HL-60/S4 treated with phorbol 12-myristate 13-acetate at 8.2 ng/mL for 4 days and 3 days (cell line): ENCODE data around the gene UTP11.

Experiments
- in situ Hi-C: fragments of 300-500 bp; cut with MboI; formaldehyde crosslinking; loops from 2 replicates; pipeline ENCODE4 v1.15.0; 2022; ENCODE audit warnings: low sequenced_read_pairs

Gene UTP11

DNA sequence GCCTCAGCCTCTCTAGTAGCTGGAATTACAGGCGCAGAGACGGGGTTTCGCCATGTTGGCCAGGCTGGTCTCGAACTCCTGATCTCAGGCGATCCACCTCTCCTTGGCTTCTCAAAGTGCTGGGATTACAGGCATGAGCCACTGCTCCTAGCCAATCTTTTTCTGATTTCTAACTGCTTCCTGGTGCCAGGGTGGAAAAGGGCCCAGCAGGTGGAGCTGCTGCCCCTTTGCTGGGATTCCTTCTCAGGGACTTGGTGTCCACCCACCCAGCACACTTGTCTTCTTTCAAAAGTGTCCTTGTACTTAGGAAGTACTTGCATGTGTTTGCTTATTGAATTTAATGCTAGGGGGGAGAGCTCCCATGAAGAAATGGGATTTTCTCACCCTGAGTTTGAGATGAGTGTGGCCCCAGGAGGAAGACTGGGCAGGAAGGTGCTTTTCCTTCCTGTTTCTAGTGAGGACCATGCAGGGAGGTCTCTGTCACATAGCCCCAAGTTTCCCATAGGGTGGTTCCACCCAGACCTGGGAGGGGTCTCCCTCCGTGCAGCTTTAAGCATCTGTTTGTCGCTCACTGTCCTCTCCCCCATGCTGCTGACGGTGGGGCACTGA is 14.2 kb downstream of the UTP11 start:
- in situ Hi-C loops, result loop anchor here (25.0 kb wide), 1 partner anchor 561 kb away; no protein-coding TSS in a partner anchor

DNA sequence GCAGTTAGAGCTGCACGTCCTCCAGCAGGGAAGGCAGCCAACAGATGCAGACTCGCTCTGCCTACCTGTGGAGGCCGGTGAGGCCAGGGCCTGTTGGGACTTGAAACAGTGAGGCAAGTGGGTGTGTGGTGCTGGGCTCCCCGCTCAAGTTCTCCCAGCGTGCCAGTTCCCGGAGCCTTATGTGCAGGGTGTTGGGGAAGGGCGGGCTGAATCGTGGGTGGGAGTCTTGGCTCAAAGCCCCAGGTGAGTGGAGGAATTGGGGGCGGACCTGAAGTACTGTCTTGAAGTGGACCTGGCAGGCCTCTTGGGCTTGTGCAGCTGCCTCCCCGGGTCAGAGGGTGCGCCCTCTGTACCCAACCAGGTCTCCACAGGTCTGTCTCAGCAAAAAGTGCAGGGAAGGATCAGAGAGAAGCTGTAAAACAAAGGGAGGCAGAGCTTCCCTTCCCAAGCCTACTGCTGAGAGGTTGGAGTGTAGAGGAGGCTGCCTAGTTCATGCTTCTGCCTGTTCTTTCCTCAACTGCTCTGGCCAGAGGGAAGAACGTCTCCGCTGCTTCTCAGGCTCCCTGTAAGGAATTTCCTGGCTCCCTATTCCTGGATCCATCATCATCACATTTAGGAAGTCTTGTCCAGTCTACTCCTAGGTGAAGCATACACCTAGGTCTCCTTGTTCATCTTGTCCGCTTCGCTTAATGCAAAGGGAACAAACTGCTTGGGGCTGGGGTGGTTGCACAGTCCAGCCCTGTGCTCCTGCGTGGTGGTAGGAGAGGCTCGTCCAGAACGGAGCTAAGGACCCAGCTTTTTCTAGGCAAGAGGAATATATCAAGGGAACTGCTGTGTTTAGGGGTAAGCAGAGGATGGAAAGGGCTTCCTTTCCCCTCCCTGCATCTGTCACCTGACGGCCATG is 14.9 kb downstream of the UTP11 start:
- in situ Hi-C loops, result loop anchor here (25.0 kb wide), 1 partner anchor 560 kb away; no protein-coding TSS in a partner anchor

DNA sequence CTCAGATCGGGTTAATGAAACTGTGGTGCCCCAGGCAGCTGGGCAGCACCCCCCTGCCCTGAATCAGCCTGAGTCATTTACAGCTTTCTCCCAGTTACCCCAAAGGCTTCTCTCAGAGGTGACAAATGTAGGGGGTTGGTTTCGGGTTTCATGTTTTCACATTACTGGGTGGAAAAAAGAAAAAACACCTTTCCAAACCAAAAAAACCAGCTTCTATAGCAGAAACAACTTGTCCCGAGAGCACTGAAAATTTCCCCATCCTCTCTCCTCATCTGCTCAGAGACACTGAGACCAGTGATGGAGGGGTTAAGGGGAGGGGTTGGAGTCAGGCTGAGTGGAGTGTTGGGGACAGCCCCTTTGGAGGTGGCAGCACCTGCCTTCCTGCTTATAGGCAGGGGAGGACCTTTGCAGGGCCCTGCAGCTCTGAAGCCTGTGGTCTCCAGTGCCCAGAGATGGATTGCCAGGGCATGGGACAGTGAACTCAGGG is 15.6 kb downstream of the UTP11 start:
- in situ Hi-C loops, result loop anchor here (25.0 kb wide), 1 partner anchor 559 kb away; no protein-coding TSS in a partner anchor

DNA sequence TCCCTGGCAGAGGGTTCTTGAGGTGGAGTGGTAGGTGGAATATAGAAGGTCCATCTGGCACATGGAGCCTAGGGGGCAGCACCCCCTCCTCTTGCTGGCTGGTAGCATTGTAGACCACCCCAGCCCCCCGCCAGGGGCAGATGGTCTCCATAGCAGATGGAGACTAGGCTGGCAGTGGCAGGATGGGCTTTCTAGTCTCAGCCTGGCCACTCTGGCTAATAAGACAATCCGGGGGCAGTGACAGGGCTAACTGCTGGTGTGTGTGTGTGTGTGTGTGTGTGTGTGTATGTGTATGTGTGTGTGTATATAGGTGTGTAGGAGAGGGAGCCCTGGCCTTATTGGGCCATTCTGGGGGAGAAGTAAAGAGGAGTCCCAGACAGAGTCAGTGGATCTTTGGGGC is 16.1 kb downstream of the UTP11 start:
- in situ Hi-C loops, result loop anchor here (25.0 kb wide), 1 partner anchor 559 kb away; no protein-coding TSS in a partner anchor

DNA sequence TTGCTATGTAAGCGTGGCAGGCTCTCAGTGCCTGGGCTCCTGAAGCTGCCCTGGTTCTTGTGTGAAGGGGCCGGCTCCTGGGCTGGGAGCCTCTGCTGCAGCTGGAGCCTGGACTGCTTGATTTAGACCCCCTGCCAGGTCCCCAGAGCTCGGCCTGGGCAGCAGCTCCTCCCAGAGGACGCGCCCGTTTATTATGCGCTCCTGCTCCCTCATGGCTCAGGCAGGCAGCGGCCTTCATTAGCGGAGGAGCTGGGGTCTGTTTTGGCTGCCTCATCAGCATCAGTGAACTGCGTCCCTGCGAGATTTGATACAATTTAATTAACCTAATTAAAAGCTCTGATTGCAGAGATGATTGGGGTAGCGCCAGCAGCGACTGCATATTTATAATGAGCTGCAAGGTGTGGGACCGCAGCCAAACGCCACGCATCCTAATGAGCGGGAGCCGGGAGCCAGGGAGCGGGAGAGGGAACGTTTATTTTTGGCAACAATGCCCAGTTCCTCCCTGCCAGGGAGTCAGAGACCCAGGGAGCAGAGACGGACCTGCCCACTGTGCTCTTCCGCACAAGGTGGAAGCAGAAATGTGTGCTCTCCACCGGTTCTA is 16.6 kb downstream of the UTP11 start:
- in situ Hi-C loops, result loop anchor here (25.0 kb wide), 1 partner anchor 558 kb away; no protein-coding TSS in a partner anchor

DNA sequence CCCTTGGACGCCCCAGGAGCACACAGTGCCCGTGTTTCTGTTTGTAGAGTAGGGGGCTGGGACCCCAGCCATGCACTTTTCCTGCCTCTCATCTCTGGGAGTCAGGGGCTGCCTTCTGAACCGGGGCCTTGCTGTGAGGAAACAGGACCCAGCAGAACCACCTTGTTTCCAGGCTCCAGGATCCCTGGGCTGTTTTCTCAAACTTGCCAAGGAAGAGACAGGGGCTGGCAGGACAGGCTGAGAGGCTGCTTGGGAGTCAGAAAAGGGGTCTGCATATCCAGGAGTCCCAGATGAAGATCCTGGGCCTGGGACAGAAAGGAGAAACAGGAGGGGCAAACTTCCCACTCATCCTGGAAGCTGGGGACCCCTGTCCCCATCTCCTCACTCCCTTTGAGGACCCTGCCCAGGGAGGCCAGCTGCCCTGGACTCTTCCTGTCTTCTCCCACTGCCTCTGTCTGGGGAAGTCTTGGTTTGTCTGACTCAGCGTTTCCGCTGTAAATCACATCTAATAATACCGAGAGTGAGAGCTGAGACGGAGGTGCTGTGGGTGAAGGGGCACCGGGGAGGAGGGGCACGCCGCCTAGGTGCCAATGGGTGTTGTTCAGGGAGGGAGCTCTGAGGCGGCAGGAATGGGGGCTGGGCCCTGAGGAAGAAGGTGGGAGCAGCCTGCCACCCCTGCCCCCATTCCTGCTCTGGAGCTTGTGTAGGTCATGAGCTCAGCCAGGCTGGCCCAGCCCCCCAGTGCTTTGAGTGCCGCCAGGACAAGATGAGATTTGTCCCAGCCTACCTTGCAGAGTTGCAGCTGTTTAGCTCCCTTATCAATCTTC is 17.4 kb downstream of the UTP11 start:
- in situ Hi-C loops, result loop anchor here (25.0 kb wide), 1 partner anchor 557 kb away; no protein-coding TSS in a partner anchor

DNA sequence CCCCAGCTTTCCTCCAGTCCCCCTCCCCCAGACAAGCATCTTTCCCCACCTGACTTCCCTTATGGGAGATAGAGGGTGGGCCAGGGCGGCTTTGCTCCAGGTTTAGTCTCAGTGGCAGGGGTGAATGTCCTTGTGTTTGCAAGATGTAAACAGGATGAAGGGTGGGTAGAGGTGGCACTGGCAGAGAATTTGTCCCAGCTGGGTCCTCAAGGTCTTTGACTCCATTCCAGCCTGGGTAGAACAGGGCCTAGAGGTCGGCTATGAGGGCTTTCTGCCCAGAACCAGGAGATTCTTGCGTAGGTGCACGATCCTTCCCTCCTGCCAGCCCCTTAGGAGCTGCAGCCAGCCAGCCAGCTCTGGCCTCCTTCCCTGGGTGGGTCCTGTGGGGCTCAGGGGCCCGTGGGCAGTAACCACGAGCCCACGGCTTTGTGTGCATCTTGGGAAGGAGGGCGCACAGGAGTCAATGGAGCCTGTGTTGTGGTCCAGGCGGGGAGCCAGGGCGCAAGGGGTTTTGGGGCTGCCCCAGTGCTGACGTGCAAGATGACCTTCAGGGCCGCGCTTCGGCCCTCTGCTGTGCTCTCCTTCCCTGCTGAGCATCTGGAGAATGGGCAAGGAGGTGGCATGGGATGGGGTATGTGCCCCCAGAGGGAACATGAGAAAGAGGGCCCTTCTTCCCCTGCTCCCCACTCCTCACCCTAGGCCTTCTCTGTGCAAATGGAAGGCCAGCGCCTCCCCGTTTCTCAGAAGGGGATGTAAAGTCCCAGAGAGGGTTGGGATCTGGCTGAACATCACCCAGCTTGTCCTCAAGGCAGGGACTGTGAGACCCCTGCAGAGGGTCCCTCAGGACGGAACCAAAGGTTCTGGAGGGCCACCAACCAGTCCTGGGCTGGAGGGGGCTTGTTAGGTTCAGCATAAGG is 18.3 kb downstream of the UTP11 start:
- in situ Hi-C loops, result loop anchor here (25.0 kb wide), 1 partner anchor 556 kb away; no protein-coding TSS in a partner anchor

DNA sequence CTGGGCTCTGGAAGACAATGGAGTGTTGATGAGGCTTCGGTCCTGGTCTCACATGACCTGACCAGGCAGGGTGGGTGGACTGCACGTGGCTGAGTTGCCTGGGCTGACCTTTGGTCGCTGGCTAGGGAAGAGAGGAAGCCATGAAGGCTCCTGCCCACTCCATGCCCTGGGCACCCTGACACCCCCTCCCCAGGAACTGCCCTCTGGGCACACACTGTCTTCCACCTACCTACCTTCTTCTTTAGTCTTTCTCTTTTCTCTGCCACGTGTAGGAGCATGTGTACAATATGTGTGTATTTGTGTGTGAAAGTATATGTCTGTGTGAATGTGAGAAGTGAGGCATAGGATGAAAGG is 19.0 kb downstream of the UTP11 start:
- in situ Hi-C loops, result loop anchor here (25.0 kb wide), 1 partner anchor 556 kb away; no protein-coding TSS in a partner anchor

DNA sequence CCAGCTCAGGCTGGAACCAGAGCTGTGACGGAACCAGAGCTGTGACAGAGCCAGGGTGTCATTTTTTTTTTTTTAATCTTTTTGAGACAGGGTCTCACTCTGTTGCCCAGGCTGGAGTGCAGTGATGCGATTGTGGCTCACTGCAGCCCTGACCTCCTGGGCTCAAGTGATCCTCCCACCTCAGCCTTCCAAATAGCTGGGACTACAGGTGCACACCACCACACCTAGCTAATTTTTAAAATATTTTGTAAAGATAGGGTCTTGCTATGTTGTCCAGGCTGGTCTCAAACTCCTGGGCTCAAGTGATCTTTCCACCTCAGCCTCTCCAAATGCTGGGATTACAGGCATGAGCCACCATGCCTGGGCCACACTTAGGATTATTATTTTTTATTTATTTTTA is 20.5 kb downstream of the UTP11 start:
- in situ Hi-C loops, result loop anchor here (25.0 kb wide), 1 partner anchor 554 kb away; no protein-coding TSS in a partner anchor

DNA sequence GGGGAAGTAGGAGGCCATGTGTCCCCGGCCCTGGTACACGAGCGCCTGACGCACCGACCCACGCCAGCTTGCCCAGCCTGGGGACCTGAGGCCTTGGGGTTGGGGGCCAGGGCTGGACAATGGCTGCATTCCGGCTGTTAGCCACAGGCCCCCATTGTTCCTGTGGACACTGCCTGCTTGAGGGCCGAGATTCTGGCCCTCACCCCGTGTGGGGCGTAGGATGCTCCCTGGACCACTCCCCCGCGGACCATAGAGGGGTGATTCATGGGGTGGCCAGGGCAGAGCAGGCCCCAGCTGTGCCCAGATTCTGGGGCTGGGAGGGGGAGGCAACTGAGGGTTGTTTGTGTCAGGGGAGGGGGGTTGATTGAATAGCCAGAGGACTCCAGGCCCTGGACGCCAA is 22.3 kb downstream of the UTP11 start:
- in situ Hi-C loops, result loop anchor here (25.0 kb wide), 1 partner anchor 552 kb away; no protein-coding TSS in a partner anchor

DNA sequence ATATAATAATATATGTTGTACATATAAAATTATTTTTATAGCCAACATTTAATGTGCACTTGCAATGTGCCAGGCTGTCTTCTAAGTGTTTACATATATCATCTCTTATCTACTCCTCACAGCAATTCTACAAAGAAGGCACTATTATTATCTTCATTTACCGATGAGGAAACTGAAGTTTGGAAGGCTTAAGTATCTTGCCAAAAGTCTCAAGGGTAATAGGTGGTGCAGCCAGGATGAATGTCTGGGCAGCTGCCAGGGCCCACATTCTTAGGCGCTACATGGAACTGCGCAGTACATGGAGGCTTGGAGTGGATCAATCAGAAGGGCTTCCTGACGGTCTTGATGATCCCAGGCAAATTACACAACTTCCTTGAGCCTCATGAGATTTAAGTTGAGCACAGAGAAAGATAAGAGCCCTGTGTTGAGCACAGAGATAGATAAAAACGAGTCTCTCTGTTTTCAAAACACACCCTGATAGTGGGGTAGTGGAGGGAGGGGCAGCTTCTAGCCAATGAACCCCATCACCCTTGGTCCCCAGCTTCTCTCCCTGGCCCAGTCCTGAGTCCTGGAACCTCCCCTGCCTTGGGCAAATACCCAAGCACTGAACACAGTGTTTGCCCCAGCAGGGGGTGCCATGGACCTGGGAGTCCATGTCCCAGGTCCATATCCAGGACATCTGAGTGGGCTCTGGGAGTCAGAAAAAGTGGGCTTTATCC is 24.8 kb downstream of the UTP11 start:
- in situ Hi-C loops, result loop anchor here (25.0 kb wide), 1 partner anchor 550 kb away; no protein-coding TSS in a partner anchor

DNA sequence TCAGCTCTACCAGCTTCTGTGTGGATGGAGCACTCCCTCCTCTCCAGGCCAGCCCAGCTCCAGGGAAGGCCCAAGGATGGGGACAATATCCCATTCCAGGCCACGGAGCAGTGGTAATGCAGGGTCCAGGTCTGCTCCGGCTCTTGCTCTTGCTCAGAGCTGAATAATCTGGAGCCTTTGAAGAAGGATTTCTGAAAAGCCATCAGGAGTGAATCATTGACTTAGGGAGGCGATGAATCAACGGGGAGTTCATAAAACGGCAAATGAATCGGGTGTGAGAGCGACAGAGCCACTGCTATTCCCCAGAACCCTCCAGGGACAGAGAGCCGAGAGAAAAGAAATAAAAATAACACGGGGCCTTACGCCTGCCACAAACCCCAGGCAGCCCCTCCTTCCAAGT is 26.3 kb downstream of the UTP11 start:
- in situ Hi-C loops, result loop anchor here (25.0 kb wide), 1 partner anchor 548 kb away; no protein-coding TSS in a partner anchor

DNA sequence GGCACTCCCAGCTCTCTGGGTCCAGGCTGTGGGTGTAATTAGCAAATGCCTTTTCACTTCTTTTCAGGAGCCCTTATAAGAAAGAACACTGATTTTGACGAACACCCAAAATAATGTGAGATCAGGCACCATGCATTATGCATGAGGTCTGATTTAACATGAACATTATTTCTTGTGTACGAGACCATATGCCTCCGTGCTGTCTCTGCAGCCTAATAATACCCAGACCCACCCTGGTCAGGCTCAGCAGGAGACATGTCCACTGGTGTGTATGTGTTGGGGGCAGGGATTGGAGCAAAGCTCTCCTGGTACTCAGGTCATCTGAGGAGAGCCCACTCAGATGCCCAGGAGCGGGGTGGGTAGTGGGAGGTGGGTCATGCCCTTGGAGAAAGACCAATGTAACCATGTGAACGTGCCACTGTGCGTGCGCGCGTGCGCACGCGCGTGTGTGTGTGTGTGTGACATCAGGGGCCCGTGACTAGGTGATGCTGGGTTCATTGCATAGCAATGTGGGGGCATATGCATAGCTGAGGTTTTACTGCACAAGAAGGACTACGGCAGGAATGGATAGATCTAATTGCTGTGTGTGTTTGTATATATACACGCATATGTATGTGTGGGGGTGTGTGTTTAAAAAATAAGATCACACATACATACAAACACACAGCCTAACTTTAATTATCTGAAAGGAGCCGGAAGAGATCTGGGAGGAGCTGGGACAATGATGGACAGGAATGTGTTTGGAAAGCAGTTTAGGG is 27.0 kb downstream of the UTP11 start:
- in situ Hi-C loops, result loop anchor here (25.0 kb wide), 1 partner anchor 548 kb away; no protein-coding TSS in a partner anchor

DNA sequence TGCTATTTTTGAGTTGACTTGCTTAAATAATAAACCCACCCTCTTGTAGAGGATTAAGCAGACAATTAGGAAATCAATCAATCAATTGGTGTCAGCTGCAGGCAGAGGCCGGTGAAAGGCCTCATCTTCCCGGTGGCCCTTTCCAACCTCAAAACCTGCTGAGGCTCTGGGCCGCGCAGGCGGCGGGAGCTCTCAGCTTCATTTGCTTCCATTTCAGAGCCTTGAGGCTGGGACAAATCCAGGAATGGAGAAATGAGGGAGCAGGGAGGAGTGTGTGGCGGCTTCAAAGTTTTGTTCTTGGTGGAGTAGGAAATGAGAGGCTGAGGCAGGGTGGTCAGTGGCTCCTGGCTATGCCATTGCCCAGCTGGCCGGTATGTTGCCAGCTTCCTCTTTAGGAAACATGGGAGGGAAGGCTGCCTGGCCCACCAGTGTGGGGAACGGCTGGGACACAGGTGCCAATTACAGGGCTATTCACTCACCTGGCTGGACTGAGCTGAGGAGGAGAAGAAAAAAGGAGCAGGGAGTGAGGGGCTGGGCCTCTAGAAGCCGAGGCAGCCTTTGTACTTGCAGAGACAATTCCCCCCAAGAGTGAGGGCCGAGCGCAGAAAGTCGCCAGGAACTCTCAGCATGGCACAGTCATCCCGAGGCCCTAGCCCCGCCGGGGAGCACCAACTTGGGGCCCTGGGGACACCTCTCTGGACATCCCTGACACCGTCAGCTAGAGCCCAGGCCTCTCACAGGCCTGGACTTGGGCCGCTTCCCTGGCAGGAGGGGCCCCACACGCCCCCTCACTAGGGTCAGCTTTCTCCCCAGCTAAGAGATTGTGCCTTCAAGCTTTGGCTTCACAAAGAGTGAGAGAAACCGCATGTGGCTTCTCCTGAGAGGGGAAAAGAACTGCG is 29.7 kb downstream of the UTP11 start:
- in situ Hi-C loops, result loop anchor here (25.0 kb wide), 1 partner anchor 545 kb away; no protein-coding TSS in a partner anchor

DNA sequence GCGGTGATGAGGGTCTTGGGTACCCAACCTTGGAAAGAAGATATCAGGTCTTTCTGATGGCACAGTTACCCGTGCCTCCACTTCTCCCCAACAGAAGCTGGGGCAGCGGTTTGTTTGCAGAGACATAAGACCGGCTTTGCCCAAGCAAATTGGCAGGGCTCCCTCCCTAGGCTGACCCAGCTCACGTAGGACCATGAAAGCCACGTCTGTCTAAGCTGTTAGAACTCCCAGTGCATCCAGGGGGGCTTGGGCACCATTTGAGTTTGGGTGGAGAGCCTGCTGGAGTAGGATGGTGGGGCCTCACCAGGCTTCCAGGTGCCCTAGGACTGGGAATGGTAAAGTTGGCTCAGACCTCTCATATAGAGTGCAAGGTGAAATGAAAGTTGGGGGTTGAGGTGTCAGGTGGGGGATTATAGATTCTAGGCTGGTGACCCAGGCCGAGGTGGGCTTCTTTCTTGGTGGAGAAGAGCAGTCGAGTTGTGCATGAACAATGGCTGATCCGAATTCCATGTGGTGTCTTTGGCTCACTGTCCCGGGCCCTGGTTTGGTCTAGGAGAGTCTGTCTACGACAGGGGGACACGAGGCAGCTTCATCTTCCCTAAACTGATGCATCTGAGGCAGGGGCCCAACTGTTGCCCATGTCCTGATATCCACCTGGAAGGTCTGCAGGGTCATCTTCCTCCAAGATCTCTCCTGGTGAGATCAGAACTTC is 30.7 kb downstream of the UTP11 start:
- in situ Hi-C loops, result loop anchor here (25.0 kb wide), 1 partner anchor 544 kb away; no protein-coding TSS in a partner anchor
